Natural killer cell treated with Interleukin-12 subunit alpha and Interleukin-12 subunit beta and Interleukin-15 and Interleukin-18, amount 100 ng/mL, for 72 hours (primary cell): ENCODE data around the gene SLC25A13. TPM values are rescaled to one million over a fixed set of nuclear protein-coding genes. Genes with fewer than 3 reads are reported as not detected.

Experiments used
- ATAC-seq, 2 donors: fragments of 150-1000 bp; cut with Tn5 transposase in 1 of 2; sonication (Bioruptor Pico), chemical (Tn5 transposase) in 1 of 2; 2 replicates each; pipeline ENCODE4 v1.10.0; 2021
- DNase-seq: peaks from one replicate; pipeline ENCODE4 v3.0.0; 2022; ENCODE audit warnings: low spot score
- H3K27ac Mint-ChIP-seq, 2 donors: 1 replicate in 1 of 2; 2 replicates in 1 of 2; pipeline ENCODE4 v1.8.0; 2022; ENCODE audit warnings: mixed read lengths in 2 of 2, mild to moderate bottlenecking in 1 of 2, moderate library complexity in 1 of 2
- H3K27me3 Mint-ChIP-seq, 2 donors: 1 replicate in 1 of 2; 2 replicates in 1 of 2; pipeline ENCODE4 v1.8.0; 2022; ENCODE audit warnings: mixed read lengths in 2 of 2
- H3K36me3 Mint-ChIP-seq: one replicate; pipeline ENCODE4 v1.8.0; 2022; ENCODE audit warnings: mixed read lengths
- H3K4me1 Mint-ChIP-seq, 2 donors: 1 replicate in 1 of 2; 2 replicates in 1 of 2; pipeline ENCODE4 v1.8.0; 2022; ENCODE audit warnings: low read depth in 2 of 2, mixed read lengths in 2 of 2, mild to moderate bottlenecking in 1 of 2
- H3K4me3 Mint-ChIP-seq: one replicate; pipeline ENCODE4 v1.8.0; 2022; ENCODE audit warnings: mixed read lengths
- H3K9me3 Mint-ChIP-seq: 2 replicates; pipeline ENCODE4 v1.8.0; 2022; ENCODE audit warnings: mixed read lengths
- total RNA-seq, 2 donors: library from RNA; stranded (reverse); gene quantifications; one replicate each; pipeline ENCODE4 v1.2.3, GENCODE V29; 2022

Gene SLC25A13
- total RNA-seq, 2 donors from 2014 or later = 15.9 to 17.0 TPM

DNA sequence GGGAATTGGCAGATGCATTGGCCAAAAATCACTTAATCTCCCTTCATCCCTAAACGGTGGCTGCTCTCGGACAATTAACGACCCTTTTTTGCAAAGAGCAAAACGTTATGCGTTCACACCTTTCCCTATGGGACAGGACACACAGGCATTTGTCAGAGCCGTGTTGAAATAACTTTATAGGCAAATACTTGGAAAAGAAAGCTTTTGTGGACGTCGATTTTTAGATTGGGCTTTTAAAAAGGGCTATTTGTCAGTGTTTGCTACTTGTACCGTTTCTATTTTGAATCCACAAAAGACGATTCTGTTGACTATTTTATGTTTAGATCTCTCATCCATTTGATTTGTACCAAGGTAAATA is 245.6 kb downstream of the SLC25A13 start:
- DNase-seq = no peak
- no peaks in the 10 kb centered on the region for H3K9me3 Mint-ChIP-seq
- peaks cover 18 to 38% of the 10 kb centered on the region in 2 donors for H3K27me3 Mint-ChIP-seq
- peaks cover 6 to 9% of the 10 kb centered on the region in 2 donors for H3K4me1 Mint-ChIP-seq
- no peak overlapping the region for H3K27ac Mint-ChIP-seq
- H3K36me3 Mint-ChIP-seq = no peaks in the 10 kb centered on the region
- H3K4me3 Mint-ChIP-seq = peak overlapping the region; percentile 77
- no peak for ATAC-seq

DNA sequence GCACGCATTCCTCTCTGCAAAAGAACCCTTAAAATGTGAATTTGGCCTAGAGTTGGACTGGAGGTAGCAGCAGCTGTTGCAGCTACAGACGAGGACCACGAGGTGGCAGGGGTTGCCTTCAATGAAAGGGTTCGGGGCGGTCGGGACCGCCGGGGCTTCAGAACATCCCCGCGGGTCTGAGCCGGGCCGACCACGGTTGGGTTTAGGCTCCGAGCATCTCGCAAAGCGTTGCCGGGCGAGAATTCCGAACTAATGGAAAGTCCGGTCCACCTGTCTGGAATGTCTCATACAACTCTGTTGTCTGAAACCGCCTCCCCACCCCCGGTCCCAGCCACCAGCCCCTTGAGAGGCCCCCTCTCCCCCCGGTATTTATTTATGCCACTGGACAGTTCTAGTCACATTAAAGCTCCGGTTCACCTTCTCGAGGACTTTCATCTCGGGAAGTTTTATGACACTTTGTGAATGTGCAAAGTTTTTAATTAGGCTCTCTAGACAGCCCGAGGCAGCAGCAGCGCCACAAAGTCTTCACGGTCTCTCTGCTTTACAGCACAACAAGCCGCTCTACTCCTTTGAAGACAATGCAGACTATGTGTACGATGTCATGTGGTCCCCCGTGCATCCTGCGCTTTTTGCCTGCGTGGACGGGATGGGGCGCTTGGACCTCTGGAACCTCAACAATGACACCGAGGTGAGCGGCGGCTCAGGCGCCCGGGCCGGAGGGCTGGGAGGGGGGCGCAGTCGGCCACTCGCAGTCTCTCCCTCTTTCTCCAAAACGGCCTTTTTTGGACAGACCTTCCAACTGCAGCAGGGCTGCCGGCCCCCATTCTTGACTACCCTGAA is 246.2 kb downstream of the SLC25A13 start:
- ATAC-seq = peak; percentile 71 to 82
- no peak for DNase-seq
- H3K4me1 Mint-ChIP-seq = peaks cover 6 to 9% of the 10 kb centered on the region in 2 donors
- peak overlapping the region; percentile 77 for H3K4me3 Mint-ChIP-seq
- no peaks in the 10 kb centered on the region for H3K9me3 Mint-ChIP-seq
- no peak overlapping the region for H3K27ac Mint-ChIP-seq
- no peaks in the 10 kb centered on the region for H3K36me3 Mint-ChIP-seq
- peaks cover 19 to 37% of the 10 kb centered on the region in 2 donors for H3K27me3 Mint-ChIP-seq

DNA sequence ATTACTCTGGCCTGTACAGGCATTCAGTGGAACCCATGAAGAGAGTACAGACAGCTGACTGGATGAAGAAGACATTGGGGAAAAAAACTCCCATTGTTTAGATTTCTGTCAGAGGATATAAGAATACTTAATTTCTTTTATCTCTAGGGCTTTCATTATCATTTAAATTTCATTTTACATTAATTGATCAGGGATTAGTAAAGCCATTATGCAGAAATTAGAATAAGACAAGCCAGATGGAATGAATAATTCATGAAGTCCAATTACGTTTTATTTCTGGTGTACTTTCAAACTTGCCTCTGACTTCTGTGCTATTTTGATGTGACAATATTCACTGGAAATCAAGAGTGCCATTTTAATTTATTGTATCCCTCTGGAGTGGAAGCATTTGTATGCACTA is 247.0 kb downstream of the SLC25A13 start:
- H3K27me3 Mint-ChIP-seq = peaks cover 15 to 37% of the 10 kb centered on the region in 2 donors
- no peaks in the 10 kb centered on the region for H3K36me3 Mint-ChIP-seq
- no peak for ATAC-seq
- H3K9me3 Mint-ChIP-seq = no peaks in the 10 kb centered on the region
- no peak overlapping the region for H3K27ac Mint-ChIP-seq
- DNase-seq = no peak
- H3K4me3 Mint-ChIP-seq = no peak overlapping the region
- peaks cover 6 to 9% of the 10 kb centered on the region in 2 donors for H3K4me1 Mint-ChIP-seq
